Erythroblast (primary cell): ENCODE results near the gene ZNF428.

Experiments
- GATA1 ChIP-seq: IDR thresholded peaks from 2 replicates; pipeline ENCODE4 v1.6.1; 2011; ENCODE audit warnings: low read depth, mild to moderate bottlenecking, control low read depth, low read length, moderate library complexity
- POLR2A ChIP-seq: IDR thresholded peaks from 2 replicates; pipeline ENCODE4 v1.6.1; 2011; ENCODE audit warnings: mild to moderate bottlenecking, low read length

- TF ChIP-seq POLR2A (no peak), GATA1 (no peak)
Measured at GRCh38 chr19:43562226-43562697, 57.2 kb downstream of the ZNF428 start.
